Choroid plexus epithelial cell (primary cell): ENCODE measurements around the gene DHTKD1.

ENCODE experiments used
- DNase-seq: peaks from one replicate; pipeline ENCODE4 v3.0.0-alpha.2; 2010; ENCODE audit warnings: low read depth
- H3K4me3 ChIP-seq: 2 replicates; pipeline ENCODE4 v1.5.1; 2011; ENCODE audit warnings: low read depth, mild to moderate bottlenecking, control low read depth, low read length, moderate library complexity
- CTCF ChIP-seq: conservative IDR thresholded peaks from 2 replicates; pipeline ENCODE4 v1.5.1; 2011; ENCODE audit warnings: low read depth, mild to moderate bottlenecking, control low read depth, inconsistent platforms, low read length, moderate library complexity

Gene DHTKD1

GRCh38 chr10:12111528-12111927 is 42.8 kb downstream of the DHTKD1 start:
- DNase-seq = no peak
- no peak for TF ChIP-seq CTCF
- no peak overlapping the region for H3K4me3 ChIP-seq

- no peak overlapping the region for H3K4me3 ChIP-seq
- no peak for TF ChIP-seq CTCF
- no peak for DNase-seq
Measured at GRCh38 chr10:12113627-12114026, 44.9 kb downstream of the DHTKD1 start.

GRCh38 chr10:12121673-12122072 is 52.9 kb downstream of the DHTKD1 start:
- no peak overlapping the region for H3K4me3 ChIP-seq
- no peak for DNase-seq
- no peak for TF ChIP-seq CTCF

GRCh38 chr10:12129222-12130111 is 60.7 kb downstream of the DHTKD1 start, which contains the start of gene SEC61A2:
TSS of gene SEC61A2 (plus strand) at chr10:12129677. CDS start at chr10:12129788, 111 bp downstream.
- TF ChIP-seq CTCF = no peak
- H3K4me3 ChIP-seq = peak within 1 kb of the TSS; percentile 98
- DNase-seq = peak; percentile 93

- DNase-seq = peak; percentile 81
- peak overlapping the region; percentile 98 for H3K4me3 ChIP-seq
- peak; percentile 63 for TF ChIP-seq CTCF
Measured at GRCh38 chr10:12130237-12130872, 61.6 kb downstream of the DHTKD1 start.

- TF ChIP-seq CTCF = no peak
- no peak for DNase-seq
- H3K4me3 ChIP-seq = no peak overlapping the region
Measured at GRCh38 chr10:12135631-12136030, 66.9 kb downstream of the DHTKD1 start.

- DNase-seq = no peak
- H3K4me3 ChIP-seq = no peak overlapping the region
- TF ChIP-seq CTCF = no peak
Measured at GRCh38 chr10:12140038-12140437, 71.3 kb downstream of the DHTKD1 start.
